K562 (cell line): ENCODE data around the gene USP7. TPM values are rescaled to one million over a fixed set of nuclear protein-coding genes. Genes with fewer than 3 reads are reported as not detected.

Experiments used
- ATAC-seq: fragments of 200-7000 bp; cut with Tn5 transposase; 3 replicates; pipeline ENCODE4 v1.9.1; 2020; ENCODE audit warnings: moderate library complexity
- BruUV-seq: library from RNA; stranded (reverse); fragments of 400-500 nt; replicated peaks from 2 replicates; lab custom pipeline; 2021; lab: Mats Ljungman, UMichigan
- CTCF ChIA-PET: fragments of 300-600 bp; formaldehyde crosslinking; extraction: SDS; loops from one replicate; lab custom pipeline; 2021; ENCODE audit warnings: low intra/inter-chr PET ratio; lab: Yijun Ruan, JAX
- POLR2A ChIA-PET: fragments of 300-600, 350-650 bp; sonication (Branson Sonifier 250); formaldehyde crosslinking; extraction: SDS; loops from one replicate; lab custom pipeline; 2021; ENCODE audit warnings: antibody characterized with exemption, inconsistent platforms; lab: Yijun Ruan, JAX
- DNase-seq, 4 experiments: peaks; one replicate each; pipeline versions ENCODE4 v3.0.0 to v3.0.0-alpha.2; 2011 to 2018; ENCODE audit warnings: low spot score in 3 of 4, mixed read lengths in 3 of 4; ENCODE audit errors: extremely low read depth in 1 of 4
- FAIRE-seq: peaks from 2 replicates; lab custom pipeline; 2011; peaks lifted over from hg19 to GRCh38; lab: Jason Lieb, UNC
- H2AFZ ChIP-seq: 2 replicates; pipeline ENCODE4 v1.6.0; 2011; ENCODE audit warnings: low read depth, low read length, control low read depth, inconsistent platforms
- H3K27ac ChIP-seq: fragments of 200-600 bp; 3 replicates; pipeline ENCODE4 v1.8.0; 2011; ENCODE audit warnings: low read depth, mild to moderate bottlenecking, control low read depth, inconsistent platforms, low read length, moderate library complexity, mixed read lengths; ENCODE audit errors: extremely low read depth
- H3K27me3 ChIP-seq, 2 experiments: fragments of 300-600 bp in 1 of 2; 2 replicates in 1 of 2; 3 replicates in 1 of 2; pipeline versions ENCODE4 v1.6.0 to v1.8.0; 2011; ENCODE audit warnings: inconsistent platforms in 2 of 2, low read length in 2 of 2, mild to moderate bottlenecking in 1 of 2, mixed read lengths in 1 of 2, moderate library complexity in 1 of 2; ENCODE audit not compliant: control insufficient read depth in 2 of 2, insufficient read depth in 2 of 2
- H3K36me3 ChIP-seq: fragments of 300-600 bp; 3 replicates; pipeline ENCODE4 v1.8.0; 2011; ENCODE audit warnings: mild to moderate bottlenecking, low read length, inconsistent platforms; ENCODE audit not compliant: control insufficient read depth, insufficient read depth
- H3K4me1 ChIP-seq, 2 experiments: fragments of 200-600 bp in 1 of 2; replicated peaks in 1 of 2; 2 replicates in 1 of 2; 3 replicates in 1 of 2; pipeline versions ENCODE4 v1.5.1 to v1.8.0; 2011; ENCODE audit warnings: inconsistent platforms in 2 of 2, low read length in 2 of 2, mild to moderate bottlenecking in 1 of 2, mixed read lengths in 1 of 2, moderate library complexity in 1 of 2; ENCODE audit not compliant: control insufficient read depth in 2 of 2, insufficient read depth in 2 of 2
- H3K4me2 ChIP-seq: 2 replicates; pipeline ENCODE4 v1.6.1; 2011; ENCODE audit warnings: low read length, control low read depth, inconsistent platforms, mixed read lengths; ENCODE audit not compliant: insufficient read depth
- H3K4me3 ChIP-seq: fragments of 200-600 bp; sonication (generic), shearing (Covaris generic); 2 replicates; pipeline ENCODE4 v1.5.1; 2016; ENCODE audit warnings: control low read depth, inconsistent platforms
- H3K79me2 ChIP-seq: fragments of 200-600 bp; 3 replicates; pipeline ENCODE4 v1.8.0; 2011; ENCODE audit warnings: low read length, inconsistent platforms; ENCODE audit not compliant: control insufficient read depth, insufficient read depth
- H3K9ac ChIP-seq, 2 experiments: 2 replicates each; pipeline versions ENCODE4 v1.6.0 to v1.6.1; 2011; ENCODE audit warnings: low read depth in 2 of 2, low read length in 2 of 2, control low read depth in 1 of 2, inconsistent platforms in 1 of 2, mild to moderate bottlenecking in 1 of 2, mixed read lengths in 1 of 2; ENCODE audit not compliant: insufficient read depth in 1 of 2
- H3K9me1 ChIP-seq: one replicate; pipeline ENCODE4 v1.6.0; 2011; ENCODE audit warnings: inconsistent platforms, mild to moderate bottlenecking, low read length, moderate library complexity; ENCODE audit not compliant: control insufficient read depth, insufficient read depth
- H3K9me3 ChIP-seq: replicated peaks from 2 replicates; pipeline ENCODE4 v1.5.1; 2011; ENCODE audit warnings: low read depth, low read length, inconsistent platforms; ENCODE audit not compliant: control insufficient read depth, insufficient read depth
- H4K20me1 ChIP-seq: replicated peaks from 2 replicates; pipeline ENCODE4 v1.6.1; 2011; ENCODE audit warnings: low read length, inconsistent platforms, mixed read lengths; ENCODE audit not compliant: control insufficient read depth, insufficient read depth
- HNRNPL ChIP-seq: fragments of 200-400 bp; formaldehyde crosslinking; IDR thresholded peaks from 2 replicates; pipeline ENCODE4 v1.6.1; 2017; ENCODE audit warnings: low read depth, mild to moderate bottlenecking, low read length
- MTA2 ChIP-seq: fragments of 450-650 bp; IDR thresholded peaks from 2 replicates; pipeline ENCODE4 v1.6.1; 2016; ENCODE audit warnings: low read depth
- PCBP1 ChIP-seq: fragments of 200-400 bp; formaldehyde crosslinking; IDR thresholded peaks from 2 replicates; pipeline ENCODE4 v1.6.1; 2018; ENCODE audit warnings: mild to moderate bottlenecking, low read depth, low read length; ENCODE audit not compliant: poor library complexity, severe bottlenecking
- PTTG1 ChIP-seq: fragments of 450-650 bp; IDR thresholded peaks from 2 replicates; pipeline ENCODE4 v1.6.1; 2016; ENCODE audit warnings: low read depth, mild to moderate bottlenecking, missing genetic modification characterization, missing compliant biosample characterization
- SAP30 ChIP-seq: fragments of 200-600 bp; sonication (generic); IDR thresholded peaks from 2 replicates; pipeline ENCODE4 v1.6.1; 2012; ENCODE audit warnings: borderline replicate concordance, low read depth, mild to moderate bottlenecking, moderate library complexity, low read length, control low read depth, inconsistent platforms; ENCODE audit not compliant: insufficient read depth, poor library complexity, severe bottlenecking
- ZNF695 ChIP-seq: fragments of 450-650 bp; formaldehyde crosslinking; IDR thresholded peaks from 2 replicates; pipeline ENCODE4 v1.4.0; 2020; ENCODE audit warnings: mild to moderate bottlenecking, moderate library complexity
- ZNF699 ChIP-seq: fragments of 250-450 bp; sonication (Bioruptor Pico); IDR thresholded peaks from 2 replicates; pipeline ENCODE4 v1.8.0; 2021; ENCODE audit warnings: mild to moderate bottlenecking, moderate library complexity; ENCODE audit not compliant: insufficient replicate concordance
- WGBS: fragments of 100-300 bp; shearing (Covaris generic); methylation state at CpG from one replicate; pipeline ENCODE4 v1.1.6; 2016; ENCODE audit warnings: low coverage, mixed read lengths; ENCODE audit not compliant: insufficient coverage; ENCODE audit errors: missing lambda C conversion rate; 5-methylcytosine and 5-hydroxymethylcytosine counted together
- in situ Hi-C: fragments of 300-500 bp; cut with MboI; formaldehyde crosslinking; loops from 4 replicates; pipeline ENCODE4 v1.15.0; 2018; ENCODE audit warnings: inconsistent platforms, mixed read lengths
- intact Hi-C: fragments of 100-400 bp; cut with micrococcal nuclease; formaldehyde crosslinking; loops from 2 replicates; pipeline ENCODE4 v1.14.2; 2022
- polyA plus RNA-seq, 8 experiments: library from polyadenylated mRNA; depleted of rRNA in 4 of 8; stranded (reverse) in 5 of 8; unstranded in 3 of 8; fragments of >200 nt; fragmentation: Nextera tagmentation in 2 of 8; fragmentation: Illumina TruSeq in 1 of 8; extraction: Ambion mirVana in 2 of 8; extraction: Trizol in 1 of 8; gene quantifications; 2 replicates each; pipeline versions ENCODE4 v1.2.1 to v1.2.3, GENCODE V29; 2011 to 2014; ENCODE audit warnings: inconsistent platforms in 1 of 8, missing spikeins in 1 of 8
- total RNA-seq, 7 experiments: library from RNA; depleted of rRNA in 6 of 7; stranded (reverse); fragments of >200 nt in 6 of 7; fragmentation: Illumina TruSeq in 2 of 7; extraction: Trizol in 2 of 7; gene quantifications; 2 replicates each; pipeline versions ENCODE4 v1.2.1 to v1.2.3, GENCODE V29; 2011 to 2021; ENCODE audit warnings: low replicate concordance in 1 of 7
- TF ChIP-seq, protein P1 (sequence below): fragments of 250-450 bp; sonication (Bioruptor Pico); IDR thresholded peaks from 2 replicates; pipeline ENCODE4 v1.9.0; 2021; ENCODE audit warnings: mild to moderate bottlenecking

USP7 gene
- total and polyA plus RNA-seq, 9 of the 15 experiments (the other 6 are each of a cell fraction or from before 2014, with no cell fraction given): 17.1 to 145 (median 57.9) TPM

DNA sequence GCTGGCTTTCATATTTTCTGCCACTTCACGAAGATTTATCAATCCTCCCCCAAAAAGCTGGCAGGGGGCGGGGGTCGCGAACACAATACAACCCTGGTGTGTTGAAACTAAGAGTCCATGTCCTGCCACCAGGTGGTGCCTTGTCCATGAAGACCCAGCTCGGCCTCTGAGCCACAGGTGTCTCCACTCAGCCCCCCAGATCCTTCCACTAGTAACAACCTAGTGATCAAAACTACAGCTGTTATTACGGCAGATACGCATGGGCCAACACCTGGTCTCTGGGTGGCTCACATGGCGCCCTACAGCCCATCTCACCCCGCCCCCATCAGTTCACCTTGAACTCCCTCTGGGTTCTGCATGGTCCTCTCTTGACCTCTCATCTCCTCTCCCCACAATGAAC lies 27.7 kb downstream of the USP7 start (continued):
- TF ChIP-seq ZNF695 (CRISPR knock-in tag): no peak

DNA sequence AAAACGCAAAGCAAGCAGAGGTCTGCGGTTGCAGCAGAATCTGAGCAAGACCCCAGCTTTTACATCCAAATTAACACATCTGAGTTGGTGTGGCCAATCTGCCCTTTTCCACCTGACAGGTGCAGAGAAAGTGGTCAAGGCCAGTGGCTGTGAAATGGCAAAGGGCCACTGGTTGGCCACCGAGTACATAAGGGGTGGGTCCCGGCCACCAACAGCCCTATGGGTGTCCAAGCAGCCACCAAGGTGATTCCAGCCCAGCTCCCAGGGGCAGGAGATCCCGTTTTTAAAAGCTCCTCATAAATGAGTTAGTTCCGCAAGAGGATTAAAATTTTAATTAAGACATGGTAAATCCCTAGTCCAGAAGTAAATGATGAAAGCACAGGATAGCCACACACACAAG lies 29.1 kb downstream of the USP7 start:
- H3K9ac ChIP-seq: no peak overlapping the region
- H3K27ac ChIP-seq: no peak overlapping the region
- in situ Hi-C loops: no loop called here
- WGBS: 71% methylated on average over 6 of the region's 6 CpGs
- H3K4me2 ChIP-seq: no peak overlapping the region
- BruUV-seq: no TSS peak
- H3K9me1 ChIP-seq: peaks cover 14% of the 10 kb centered on the region
- H2AFZ ChIP-seq: no peak overlapping the region
- FAIRE-seq (no peak), ATAC-seq (no peak), DNase-seq (no peak)
- no peaks in the 10 kb centered on the region for H3K27me3 ChIP-seq
- no peak overlapping the region for H3K4me3 ChIP-seq
- peaks cover 74% of the 10 kb centered on the region for H4K20me1 ChIP-seq
- H3K4me1 ChIP-seq: no peaks in the 10 kb centered on the region; a peak in 1 of 5 replicates
- peaks cover 98% of the 10 kb centered on the region for H3K79me2 ChIP-seq
- CTCF ChIA-PET: no interaction called here
- H3K9me3 ChIP-seq: no peaks in the 10 kb centered on the region
- intact Hi-C loops: loop anchor here (10.0 kb wide), 1 partner anchor 70 kb away; no protein-coding TSS in a partner anchor
- H3K36me3 ChIP-seq: peaks cover 9% of the 10 kb centered on the region
- POLR2A ChIA-PET: interaction anchor here (0.6 to 1.0 kb wide), 2 partner anchors 35 to 63 kb away, joined by 3 read pairs; no protein-coding TSS in a partner anchor
- TF ChIP-seq SAP30: no peak
- no peak for TF ChIP-seq MTA2
- no peak for TF ChIP-seq PTTG1
- no peak for TF ChIP-seq HNRNPL
- TF ChIP-seq, protein P1, sequence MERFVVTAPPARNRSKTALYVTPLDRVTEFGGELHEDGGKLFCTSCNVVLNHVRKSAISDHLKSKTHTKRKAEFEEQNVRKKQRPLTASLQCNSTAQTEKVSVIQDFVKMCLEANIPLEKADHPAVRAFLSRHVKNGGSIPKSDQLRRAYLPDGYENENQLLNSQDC: no peak
- TF ChIP-seq ZNF699 (CRISPR knock-in tag): no peak
- no peak for TF ChIP-seq PCBP1
